Retinal pigment epithelial cell (primary cell): Measurements from ENCODE around the gene PROS1.

Experiments used
- DNase-seq: peaks from one replicate; pipeline ENCODE4 v3.0.0-alpha.2; 2010; ENCODE audit warnings: low read depth
- H3K4me3 ChIP-seq: 2 replicates; pipeline ENCODE4 v1.5.1; 2011; ENCODE audit warnings: mild to moderate bottlenecking, low read length, control low read depth, moderate library complexity
- TF ChIP-seq, protein P1 (sequence below): conservative IDR thresholded peaks from 2 replicates; pipeline ENCODE4 v1.5.1; 2011; ENCODE audit warnings: low read depth, low read length, control low read depth, inconsistent platforms

PROS1 gene

GRCh38 chr3:93991631-93992030 lies 17.9 kb upstream of the PROS1 start:
- TF ChIP-seq, protein P1, sequence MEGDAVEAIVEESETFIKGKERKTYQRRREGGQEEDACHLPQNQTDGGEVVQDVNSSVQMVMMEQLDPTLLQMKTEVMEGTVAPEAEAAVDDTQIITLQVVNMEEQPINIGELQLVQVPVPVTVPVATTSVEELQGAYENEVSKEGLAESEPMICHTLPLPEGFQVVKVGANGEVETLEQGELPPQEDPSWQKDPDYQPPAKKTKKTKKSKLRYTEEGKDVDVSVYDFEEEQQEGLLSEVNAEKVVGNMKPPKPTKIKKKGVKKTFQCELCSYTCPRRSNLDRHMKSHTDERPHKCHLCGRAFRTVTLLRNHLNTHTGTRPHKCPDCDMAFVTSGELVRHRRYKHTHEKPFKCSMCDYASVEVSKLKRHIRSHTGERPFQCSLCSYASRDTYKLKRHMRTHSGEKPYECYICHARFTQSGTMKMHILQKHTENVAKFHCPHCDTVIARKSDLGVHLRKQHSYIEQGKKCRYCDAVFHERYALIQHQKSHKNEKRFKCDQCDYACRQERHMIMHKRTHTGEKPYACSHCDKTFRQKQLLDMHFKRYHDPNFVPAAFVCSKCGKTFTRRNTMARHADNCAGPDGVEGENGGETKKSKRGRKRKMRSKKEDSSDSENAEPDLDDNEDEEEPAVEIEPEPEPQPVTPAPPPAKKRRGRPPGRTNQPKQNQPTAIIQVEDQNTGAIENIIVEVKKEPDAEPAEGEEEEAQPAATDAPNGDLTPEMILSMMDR, result no peak
- no peak for DNase-seq

DNA sequence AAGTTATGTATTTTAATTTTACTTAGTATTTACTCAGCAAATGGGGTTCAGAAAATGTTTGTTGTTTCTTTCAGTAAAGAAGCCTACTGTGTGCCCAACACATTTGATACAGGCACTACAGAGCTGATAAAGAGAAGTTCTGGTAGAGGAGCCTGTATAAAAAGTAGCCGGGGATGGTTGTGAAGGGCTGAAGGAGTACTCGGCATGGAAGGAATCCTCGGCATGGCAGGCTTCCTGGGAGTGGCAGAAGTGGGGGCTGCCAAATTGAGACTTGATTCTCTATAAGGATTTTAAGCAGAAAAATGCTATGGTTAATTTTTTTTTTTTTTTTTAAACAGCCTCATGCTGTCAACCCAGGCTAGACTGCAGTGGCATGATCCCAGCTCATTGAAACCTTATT lies 15.5 kb upstream of the PROS1 start:
- TF ChIP-seq, protein P1, result no peak
- DNase-seq, result no peak
- H3K4me3 ChIP-seq, result no peak overlapping the region

More at GRCh38 chr3:93991631-93992030, 17.9 kb upstream of the PROS1 start:
- no peak overlapping the region for H3K4me3 ChIP-seq

GRCh38 chr3:93988764-93989163 lies 15.1 kb upstream of the PROS1 start:
- TF ChIP-seq, protein P1, result no peak
- H3K4me3 ChIP-seq, result no peak overlapping the region
- DNase-seq, result no peak

DNA sequence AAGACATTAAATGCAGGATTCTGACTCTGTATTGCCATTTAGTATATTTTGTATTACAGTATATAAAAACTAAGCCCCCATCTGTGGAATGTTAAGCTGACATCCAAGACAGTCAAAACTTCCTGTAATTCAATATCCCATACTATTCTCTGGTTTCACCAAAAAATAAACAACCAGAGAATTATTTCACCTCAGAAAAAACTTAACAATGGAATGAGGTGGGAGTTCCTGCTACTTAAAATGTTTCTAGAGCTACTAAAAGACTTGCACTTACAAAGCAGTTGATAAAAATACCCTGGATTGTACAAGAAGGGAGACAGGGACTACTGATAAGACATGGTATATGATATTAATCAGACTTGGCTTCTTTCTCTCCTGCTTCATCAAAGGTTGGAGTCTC lies 14.6 kb upstream of the PROS1 start:
- H3K4me3 ChIP-seq, result no peak overlapping the region
- DNase-seq, result no peak
- TF ChIP-seq, protein P1, result no peak

GRCh38 chr3:93984618-93985017 lies 10.9 kb upstream of the PROS1 start:
- H3K4me3 ChIP-seq, result no peak overlapping the region
- TF ChIP-seq, protein P1, result no peak
- no peak for DNase-seq

GRCh38 chr3:93983408-93983807 lies 9.7 kb upstream of the PROS1 start:
- no peak for DNase-seq
- TF ChIP-seq, protein P1, result no peak
- H3K4me3 ChIP-seq, result no peak overlapping the region

DNA sequence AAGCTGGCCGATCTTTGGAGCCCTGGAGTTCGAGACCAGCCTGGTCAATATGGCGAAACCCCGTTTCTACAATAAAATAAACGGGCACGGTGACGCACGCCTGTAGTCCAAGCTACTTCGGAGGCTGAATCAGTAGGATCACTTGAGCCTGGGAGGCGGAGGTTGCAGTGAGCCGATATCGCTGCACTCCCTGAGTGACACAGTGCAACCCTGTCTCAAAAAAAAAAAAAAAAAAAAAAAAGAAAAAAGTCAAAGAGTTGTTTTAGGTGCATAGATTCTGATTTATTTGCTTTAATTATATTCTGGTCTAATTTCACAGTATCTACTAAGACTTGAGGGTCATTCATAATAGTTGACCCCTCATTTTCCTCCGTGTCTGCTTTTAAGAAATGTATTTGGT lies 8.0 kb upstream of the PROS1 start:
- TF ChIP-seq, protein P1, result no peak
- H3K4me3 ChIP-seq, result no peak overlapping the region
- DNase-seq, result no peak
